Activated CD4-positive, alpha-beta T cell treated with anti-CD3 and anti-CD28 coated beads for 4 hours (primary cell): ENCODE results near the gene TMEM117.
"Not testable (repeated sequence)": the region's sequence is repeated elsewhere in the genome, so short reads cannot be mapped to it uniquely, and the experiment has no call there.

Experiments
- DNase-seq, 2 donors: peaks; one replicate each; pipeline ENCODE4 v3.0.0-alpha.2; 2020

The TMEM117 gene

DNA sequence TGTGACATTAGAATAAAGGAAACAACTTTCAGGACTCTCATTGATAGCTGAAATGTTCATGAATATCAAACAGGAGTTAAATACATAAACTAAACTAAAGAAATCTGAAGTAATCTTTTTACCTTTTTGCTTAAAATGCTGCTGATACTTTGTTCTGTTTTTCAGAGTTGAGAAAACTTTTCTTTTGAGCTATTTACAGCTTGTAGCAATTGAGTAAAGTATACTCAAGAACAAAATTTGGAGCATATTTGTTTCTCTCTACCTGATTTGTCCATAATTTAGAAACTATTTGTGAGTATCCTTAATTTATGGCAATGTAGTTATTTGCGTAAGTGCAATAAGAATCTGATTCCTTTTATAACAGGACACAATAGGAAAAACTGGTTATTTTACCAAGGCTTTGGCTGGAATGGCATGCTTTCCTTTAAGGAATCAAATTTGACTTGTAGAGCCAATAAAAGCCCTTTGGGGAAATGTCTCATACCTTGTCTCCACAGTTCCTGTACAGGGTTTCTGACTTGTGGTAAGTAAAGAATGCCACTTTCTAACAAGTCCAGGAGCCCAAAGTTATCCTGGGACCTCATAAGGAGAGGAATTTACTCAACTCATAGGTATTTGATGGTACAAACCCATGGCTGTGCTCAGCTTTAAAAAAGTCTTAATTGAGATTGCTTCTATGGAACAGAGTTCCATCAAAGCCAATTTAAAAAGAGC lies 195.7 kb downstream of the TMEM117 start:
- DNase-seq, result no peak

DNA sequence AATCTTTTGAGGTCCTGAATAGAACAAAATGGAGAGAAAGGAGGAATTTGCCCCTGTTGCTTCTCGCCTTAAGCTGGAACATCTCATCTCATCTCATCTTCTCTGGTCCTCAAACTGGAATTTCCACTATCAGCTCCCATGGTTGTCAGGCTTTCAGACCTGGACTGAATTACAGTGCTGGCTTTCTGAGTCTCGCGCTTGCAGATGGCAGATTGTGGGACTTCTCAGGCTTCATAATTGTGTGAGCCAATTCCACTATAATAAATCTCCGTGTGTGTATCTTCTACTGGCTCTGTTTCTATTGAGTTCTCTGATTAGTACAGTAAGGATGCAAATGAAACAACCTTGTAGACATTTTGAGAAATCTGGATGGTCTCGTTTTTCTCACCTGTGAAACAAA lies 199.0 kb downstream of the TMEM117 start:
- no peak for DNase-seq

DNA sequence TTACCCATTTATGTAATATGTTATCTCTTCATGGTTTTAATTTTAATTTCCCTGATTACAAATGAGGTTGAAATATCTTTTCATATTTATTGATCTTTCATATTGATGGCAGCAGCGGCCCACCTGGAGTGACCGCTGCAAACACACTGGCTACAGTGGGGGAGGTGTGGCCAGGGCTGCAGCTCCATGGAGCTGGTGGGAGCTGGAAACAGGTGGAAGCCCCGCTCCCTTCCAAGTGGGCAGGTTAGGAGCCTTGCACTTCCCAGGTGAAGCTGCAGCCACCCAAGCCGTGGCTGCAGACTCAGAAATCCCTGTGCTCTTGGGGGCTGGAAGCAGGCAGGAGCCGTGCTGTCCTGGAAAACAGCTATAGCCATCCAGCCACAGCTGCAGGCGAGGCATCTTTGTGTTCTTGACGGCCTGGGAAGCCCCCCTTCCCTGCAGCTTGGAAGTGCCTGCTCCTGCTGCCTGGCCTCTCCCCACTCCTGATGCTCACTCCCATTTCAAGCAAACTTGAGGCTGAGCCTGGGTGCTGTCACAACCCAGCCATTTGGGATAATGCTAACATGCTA lies 201.1 kb downstream of the TMEM117 start:
- no peak for DNase-seq

DNA sequence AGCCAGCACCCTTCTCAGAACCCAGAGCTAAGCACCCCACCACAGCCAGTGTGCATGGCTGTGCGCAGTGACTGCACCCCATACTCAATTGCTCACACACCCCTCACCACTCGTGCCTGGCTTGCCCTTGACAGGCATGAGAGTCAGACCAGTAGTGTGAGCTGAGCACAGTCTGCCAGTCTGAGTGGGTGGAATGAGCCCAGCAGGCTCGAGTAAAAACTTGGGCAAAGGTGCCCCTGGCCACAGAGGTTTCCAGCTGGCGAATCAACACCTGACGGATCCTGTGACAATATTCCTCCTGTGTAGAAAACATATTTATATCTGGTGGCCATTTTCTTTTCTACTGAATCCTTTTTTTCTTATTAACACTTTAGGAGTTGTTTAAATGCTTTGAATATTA lies 202.5 kb downstream of the TMEM117 start:
- DNase-seq, result no peak

DNA sequence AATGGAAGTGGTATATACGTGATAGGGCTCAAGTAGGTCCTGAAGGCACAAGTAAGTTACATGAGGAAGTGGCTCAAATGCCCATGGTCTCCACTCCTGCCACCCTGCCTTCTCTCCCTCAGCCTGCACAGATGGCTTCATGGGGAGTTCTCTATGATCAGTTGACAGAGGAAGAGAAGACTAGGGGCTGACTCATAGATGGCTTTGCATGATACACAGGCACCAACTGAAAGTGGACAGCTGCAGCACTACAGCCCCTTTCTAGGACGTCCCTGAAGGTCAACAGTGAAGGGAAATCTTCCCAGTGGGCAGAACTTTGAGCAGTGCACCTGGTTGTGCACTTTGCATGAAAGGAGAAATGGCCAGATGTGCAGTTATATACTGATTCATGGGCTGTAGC lies 208.6 kb downstream of the TMEM117 start:
- not testable (repeated sequence) for DNase-seq

DNA sequence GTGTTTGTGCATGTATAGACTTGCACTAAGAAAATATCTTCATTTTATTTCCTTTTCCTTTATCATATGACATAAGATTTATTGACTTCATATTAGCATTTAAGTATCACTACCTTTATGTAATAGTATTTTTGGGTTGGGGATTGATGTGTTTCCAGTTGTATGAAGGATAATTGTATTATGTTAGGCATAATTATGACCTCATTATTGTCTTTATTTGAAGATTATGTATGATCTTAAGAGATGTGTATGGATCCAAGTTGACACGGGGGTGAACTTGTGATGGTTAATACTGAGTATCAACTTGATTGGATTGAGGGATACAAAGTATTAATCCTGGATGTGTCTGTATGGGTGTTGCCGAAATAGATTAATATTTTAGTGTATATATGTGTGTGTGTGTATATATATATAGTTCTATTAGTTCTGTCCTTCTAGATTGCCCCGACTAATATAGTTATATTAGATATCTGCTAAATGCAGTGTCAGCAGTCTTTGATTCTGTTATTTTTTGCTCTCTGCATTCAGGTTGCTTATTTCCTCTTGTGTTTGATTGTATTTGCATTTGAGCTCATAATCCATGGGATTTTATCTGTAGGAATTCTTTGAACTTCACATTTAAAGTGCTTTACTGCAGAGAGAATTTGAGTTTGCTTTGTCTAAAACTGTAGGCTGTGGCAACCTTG lies 211.0 kb downstream of the TMEM117 start:
- DNase-seq, result no peak

DNA sequence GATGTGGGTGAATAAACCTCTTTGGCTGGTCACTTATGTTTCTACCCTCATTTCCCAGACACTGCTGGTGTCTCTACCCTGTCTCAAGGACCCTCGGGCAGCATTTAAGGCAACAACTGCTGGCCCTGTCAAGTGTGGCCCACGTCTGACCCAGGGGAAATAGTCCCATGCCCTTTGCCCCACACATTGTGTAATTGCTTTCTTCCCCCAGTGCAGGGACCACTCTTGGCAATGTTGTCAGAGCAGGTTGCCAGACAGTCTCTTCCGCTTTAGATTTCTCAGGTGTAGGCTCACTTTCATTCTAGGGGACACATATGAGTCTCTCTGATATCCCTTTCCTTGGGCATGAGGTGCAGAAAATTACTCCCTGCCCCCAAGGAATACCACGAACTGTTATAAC lies 216.7 kb downstream of the TMEM117 start:
- DNase-seq, result no peak

DNA sequence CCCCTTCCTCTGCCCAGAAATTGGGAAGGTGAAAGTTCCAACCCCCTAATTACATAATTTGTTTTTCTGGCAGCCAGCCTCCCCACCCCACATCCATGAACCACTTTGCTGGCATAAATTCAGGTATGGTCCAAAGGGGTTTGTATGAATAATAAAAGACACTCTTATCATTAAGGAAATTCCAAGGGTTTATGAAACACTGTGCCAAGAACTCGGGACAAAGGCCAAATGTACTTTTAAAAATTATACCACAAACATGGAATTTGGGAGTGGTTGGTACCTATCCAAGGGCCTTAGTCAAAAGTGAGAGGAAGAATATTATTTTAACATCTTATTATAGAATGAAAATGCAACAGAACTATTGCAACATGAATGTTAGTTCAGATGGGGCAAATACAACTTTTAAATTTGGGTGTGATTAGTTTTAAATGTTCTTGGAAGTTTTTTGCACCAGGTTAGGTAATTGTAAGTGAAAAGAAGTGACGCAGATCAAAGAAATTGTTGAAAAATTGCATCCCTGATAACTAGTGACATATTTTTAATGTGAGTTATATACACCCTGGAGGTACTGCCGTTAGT lies 217.8 kb downstream of the TMEM117 start:
- DNase-seq, result no peak

DNA sequence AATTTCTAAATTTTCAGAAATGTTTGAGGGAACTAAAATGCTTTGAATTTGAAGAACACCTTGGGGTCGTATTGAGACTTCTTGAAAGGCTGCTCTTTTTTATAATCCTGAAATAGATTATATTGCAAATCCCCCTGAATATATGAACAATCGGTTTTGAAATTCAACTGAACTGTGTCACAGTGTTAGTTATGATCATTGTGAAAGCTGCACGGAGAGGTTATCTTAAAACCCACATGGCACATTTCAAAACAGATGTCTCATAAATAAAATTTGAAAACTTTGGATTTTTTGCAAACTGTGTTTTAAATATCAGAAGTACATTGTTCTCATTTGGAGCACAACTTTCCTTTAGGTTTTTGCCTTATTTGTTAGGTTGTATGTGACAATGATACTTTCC lies 218.4 kb downstream of the TMEM117 start:
- no peak for DNase-seq

DNA sequence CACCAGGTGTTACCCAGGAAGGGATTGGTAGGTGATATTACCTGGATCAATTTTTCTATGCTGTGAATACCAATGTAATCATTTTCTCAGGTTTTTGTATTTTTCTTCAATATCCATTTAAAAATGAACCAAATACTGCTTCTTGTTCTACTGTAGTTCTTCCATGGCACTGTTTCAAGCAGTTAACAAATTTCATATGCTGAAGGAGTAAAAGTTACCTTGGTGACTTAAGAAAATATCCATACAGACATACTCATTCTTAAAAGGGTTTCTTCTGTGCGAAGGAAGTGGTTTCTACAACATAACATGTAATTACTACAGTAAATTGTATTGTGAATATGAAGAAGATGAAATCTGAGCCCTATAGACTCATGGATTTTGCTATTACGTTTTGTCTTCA lies 222.5 kb downstream of the TMEM117 start:
- DNase-seq, result no peak

DNA sequence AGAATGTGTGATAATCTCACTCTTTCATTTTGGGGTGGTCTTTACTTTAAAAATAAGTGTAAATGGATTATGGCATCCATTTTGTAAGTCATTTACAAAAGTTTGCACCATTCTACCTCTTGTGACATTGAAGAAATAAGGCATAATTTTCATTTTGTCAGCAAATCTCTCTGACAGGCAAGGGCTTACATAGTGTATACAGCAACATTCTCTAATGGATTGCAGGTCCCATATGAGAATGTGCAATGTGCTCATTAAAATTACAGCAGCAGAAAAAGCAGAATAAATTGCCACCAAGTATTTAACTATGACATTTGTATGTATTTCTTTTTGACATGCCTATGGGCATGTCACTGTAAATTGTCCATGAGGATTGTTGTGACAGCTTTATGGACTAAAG lies 223.6 kb downstream of the TMEM117 start:
- no peak for DNase-seq

DNA sequence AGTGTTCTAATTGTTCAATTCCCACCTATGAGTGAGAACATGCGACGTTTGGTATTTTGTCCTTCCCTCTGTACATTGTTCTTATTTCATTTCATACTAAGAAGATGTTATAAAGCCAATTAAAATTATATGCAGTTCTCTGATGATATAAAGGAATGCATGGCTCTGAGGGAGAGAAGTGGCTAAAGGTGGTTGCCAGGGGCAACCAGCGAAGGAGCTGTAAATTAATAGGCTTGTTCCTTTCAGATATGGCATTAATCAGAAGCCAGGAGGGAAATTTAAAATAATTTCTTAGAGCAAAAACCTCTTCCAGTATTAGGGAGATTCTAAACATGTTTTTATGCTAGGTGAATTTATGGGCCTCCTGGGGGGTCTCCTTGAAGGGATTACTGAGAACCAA lies 227.8 kb downstream of the TMEM117 start:
- DNase-seq, result no peak

DNA sequence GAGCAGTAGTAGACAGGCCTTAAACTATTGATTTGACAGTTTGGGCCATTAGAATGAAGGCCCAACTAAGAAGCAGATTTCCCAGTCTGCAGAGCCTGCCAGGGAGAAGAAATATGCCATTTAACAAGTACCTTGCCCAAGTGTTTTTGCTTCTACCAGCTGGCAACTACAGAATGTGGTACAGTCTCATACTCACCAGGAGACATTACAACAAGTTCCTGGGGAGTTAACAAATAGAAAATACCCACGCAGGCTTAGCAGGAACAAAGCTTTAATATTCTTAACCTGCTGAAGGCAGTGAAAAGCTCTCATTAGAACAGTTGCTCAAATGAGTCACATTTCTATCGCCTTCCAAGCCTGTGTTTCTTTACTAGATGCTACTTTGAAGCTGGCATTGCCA lies 241.0 kb downstream of the TMEM117 start:
- no peak for DNase-seq

DNA sequence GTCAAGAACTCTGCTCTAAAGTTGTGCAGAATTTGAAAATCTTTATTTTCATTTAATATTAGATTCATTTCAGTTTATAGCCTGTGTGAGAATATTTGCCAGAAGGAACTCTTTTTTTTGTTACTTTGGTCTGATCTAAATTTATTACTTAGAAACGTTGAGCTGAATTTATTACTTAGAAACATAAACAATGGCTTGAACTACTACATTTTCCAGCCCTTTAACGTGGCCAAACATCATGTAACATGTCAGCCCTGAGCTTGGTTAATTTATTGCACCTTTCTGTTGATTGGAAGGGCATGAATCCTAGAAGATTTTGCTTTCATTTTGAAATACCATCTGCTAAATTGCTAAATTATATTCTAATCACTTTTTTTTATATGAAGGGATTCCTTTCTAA lies 241.4 kb downstream of the TMEM117 start:
- no peak for DNase-seq

DNA sequence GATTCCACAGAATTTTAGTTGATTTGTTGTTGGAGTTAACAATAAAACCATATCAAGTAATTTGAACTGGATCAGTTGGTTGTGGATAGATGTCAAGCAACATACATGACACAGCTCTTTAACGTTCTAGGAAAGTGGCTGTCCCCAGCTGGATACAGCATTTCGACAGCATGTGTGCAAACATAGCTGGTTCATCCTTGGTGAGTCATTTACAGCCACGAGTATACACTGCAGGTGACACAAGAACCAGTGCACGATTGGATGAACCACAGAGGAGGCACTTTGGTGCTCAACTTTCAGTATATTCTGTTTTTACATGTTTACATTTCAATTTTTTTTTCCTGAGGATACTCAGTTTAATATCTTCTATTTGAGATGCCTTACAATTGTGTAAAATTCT lies 242.4 kb downstream of the TMEM117 start:
- DNase-seq, result no peak

DNA sequence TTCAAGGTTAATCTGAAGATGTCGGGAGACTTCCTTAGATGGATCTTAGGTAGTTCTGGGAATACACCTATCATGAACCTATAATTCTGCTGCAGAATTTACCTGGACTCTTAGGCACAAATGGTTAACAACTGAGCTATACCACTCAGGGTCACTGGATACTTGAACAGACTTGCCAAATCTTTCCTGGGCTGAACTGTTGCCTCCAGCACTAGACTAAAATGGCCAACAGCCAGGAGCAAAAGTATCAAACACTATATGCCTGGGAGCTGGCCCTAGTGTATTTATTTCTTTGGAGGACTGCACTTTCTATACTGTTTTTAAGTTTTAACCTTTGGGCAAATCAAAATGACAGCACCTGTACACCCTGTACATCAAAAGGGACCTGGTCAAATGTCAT lies 252.8 kb downstream of the TMEM117 start:
- DNase-seq, result no peak

DNA sequence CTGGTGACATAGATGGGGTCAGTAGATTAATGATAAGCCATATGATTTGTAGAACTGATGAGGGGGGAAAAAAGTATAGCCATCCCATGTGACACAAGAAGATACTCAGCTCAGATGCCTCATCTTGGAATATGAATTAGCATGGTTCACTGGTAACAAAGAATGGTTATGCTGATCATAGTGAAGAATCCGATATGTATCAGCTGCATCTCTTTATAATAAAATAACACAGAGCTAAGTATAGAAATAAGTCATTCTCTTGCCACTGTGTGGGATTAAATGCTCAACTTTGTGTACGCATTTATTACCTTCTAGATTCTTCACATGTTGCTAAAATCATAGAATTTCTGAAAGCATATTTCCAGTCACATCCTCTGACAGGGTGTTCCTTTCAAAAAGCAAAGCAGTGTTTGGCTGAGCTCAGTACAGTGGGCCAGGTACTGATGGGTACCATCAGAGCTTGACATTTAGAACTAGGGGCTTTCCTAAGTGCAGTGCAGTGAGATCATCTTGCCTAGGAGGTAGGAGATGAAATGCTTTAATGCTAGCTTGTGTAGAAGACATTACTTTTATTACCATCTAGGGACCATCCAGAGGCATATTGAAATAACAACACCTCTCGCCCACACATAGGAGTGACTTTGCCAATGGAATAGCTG lies 256.2 kb downstream of the TMEM117 start:
- no peak for DNase-seq

DNA sequence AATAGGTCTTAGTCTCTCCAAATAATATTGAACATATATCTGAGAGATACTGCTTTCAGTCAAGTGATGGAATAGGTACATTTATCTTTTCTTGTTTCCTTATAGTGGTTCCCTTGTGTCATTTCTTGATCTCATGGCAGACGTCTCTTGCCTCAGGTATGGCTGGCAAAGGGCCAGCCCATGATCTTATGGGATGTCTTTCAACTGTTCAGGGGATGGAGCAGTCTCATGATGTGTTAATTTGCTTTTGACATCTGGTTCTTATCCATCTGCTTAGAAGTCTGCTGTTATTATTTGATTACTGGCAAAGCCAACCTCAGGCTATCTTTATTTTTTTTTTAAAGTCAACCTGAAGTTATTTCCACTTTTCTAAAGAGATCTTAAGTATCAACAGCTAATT lies 262.9 kb downstream of the TMEM117 start:
- DNase-seq, result no peak

DNA sequence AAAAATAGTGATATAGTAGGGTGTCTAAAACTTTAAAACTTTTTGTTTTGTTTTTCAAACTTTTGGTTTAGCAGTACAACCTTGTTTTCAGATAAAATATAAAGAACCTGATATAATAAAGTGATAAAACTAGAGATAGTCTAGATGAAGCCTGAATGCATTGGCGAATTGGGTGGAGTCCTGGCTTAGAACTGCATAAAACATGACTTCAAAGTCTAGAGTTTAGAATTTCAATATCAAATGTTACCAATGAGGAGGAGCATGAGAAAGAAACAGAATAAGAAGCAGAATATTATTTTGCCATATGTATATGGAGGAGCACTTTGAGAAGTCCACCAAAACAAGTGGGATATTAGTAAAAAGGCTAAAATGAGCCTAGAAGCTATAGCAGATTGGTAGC lies 263.6 kb downstream of the TMEM117 start:
- no peak for DNase-seq

DNA sequence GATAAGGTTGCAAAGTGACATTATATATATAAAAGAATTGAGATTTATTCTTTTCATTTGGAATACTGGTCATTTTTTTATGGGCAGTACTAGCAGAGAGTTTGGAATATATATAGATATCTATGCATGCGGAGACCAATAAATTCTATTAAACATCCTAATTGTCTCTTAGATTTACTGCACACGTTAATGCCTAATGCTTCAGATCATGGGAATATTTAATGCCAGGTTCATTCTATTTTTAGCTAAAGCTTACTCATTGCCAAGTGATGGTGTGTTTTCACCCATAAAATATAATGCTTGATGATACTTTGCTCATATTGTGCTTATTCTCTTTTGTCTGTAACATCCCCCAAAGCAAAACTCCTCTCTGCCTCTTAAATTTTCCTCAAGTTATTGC lies 264.4 kb downstream of the TMEM117 start:
- no peak for DNase-seq

DNA sequence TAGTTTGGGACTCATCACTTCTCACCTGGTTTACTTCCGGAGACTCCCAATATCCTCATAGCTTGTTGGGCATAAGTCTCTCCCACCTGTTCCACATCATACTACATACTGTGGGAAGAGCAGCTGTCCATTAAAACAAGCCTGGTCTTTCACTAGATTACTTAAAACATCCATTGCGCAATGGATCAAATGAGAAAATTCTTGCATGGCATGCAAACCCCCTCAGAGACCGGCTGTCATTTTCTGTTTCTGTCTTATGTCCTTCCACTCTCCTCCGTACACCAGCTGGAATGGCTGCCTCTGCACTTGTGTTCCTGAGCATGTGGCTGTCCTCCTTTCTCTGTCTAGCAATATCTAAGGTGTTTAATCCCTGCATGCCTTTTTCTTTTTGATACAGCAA lies 265.6 kb downstream of the TMEM117 start:
- no peak for DNase-seq

DNA sequence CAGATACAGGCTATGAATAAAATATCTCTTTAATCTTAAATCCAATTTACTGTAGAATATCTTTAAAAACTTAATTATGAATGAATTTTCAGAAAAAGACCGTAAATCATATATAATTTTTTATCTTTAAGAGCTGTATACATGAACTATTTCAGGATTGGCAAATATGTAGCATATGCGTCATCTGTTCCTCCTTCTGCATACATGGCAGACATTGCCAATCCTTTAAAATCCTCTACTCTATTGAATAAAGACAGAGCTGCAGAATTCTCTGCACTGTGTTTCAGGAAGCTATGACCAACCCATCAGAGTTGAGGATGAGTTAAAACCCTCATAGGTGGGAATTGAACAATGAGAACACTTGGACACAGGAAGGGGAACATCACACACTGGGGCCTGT lies 279.0 kb downstream of the TMEM117 start:
- DNase-seq, result no peak

DNA sequence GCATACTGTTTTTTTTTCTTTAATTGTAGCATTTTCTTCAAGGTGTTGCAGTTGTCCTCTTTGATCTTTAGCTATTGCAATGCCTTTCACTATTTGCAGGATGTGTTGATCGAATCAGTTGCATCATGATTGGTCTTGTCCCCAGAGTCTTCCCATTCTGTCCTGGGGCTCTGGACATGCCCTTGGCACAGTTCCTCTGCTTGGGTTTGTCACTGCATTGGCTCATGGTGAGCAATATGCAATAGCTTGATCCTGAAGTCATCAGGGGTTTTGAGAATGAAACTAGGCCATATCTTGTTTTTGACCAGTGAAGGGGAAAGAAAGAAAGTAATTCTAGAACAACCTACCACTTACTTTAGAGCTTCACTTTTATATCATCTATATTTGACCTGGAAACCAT lies 281.5 kb downstream of the TMEM117 start:
- DNase-seq, result no peak

DNA sequence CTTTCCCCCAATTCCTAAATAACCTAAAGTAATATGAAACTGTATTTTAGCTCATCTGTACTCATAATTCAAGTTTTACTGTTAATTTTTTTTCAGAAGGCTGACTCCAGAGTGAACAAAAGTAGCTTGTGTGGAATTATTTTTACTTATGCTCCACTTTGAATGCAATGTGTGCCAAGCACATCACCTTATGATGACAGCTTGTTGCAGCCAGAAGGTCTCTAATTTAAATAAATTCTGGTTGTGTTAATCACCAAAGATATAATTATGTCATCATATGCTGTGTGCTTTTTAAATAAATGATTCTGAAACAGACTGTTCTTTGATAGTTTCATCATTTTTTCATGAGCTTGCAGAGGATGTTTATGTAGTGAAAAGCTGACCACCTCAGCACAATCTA lies 283.1 kb downstream of the TMEM117 start:
- DNase-seq, result no peak
